Endometrial microvascular endothelial cells (primary cell): ENCODE results near the gene MFNG. TPM values are rescaled to one million over a fixed set of nuclear protein-coding genes. Genes with fewer than 3 reads are reported as not detected.
"Not testable (repeated sequence)": the region's sequence is repeated elsewhere in the genome, so short reads cannot be mapped to it uniquely, and the experiment has no call there.

Experiments
- in situ Hi-C: cut with HindIII; loops from 2 replicates; pipeline ENCODE4 v1.10.0; 2017; ENCODE audit warnings: low sequenced_read_pairs, low pct_unique_long_range_greater_than_20kb; ENCODE audit errors: inconsistent ontology term
- total RNA-seq: library from RNA; depleted of rRNA; stranded (reverse); fragments of >200 nt; gene quantifications from one replicate; pipeline ENCODE4 v1.2.3, GENCODE V29; 2015; ENCODE audit errors: inconsistent ontology term

Gene MFNG
- total RNA-seq, 1 donor from 2014 or later, result 321 TPM

- in situ Hi-C loops, result no loop called here
These were observed 4.8 kb downstream of the MFNG start for GRCh38 chr22:37481347-37481907.

GRCh38 chr22:37480387-37481346 is 5.5 kb downstream of the MFNG start:
- in situ Hi-C loops, result no loop called here

GRCh38 chr22:37479196-37479595 is 7.0 kb downstream of the MFNG start:
- in situ Hi-C loops, result no loop called here

- in situ Hi-C loops, result no loop called here
These were observed 9.5 kb downstream of the MFNG start for GRCh38 chr22:37476389-37477329.

- in situ Hi-C loops, result no loop called here
These were observed 11.6 kb downstream of the MFNG start for GRCh38 chr22:37474447-37475090.

GRCh38 chr22:37473437-37473946 is 12.7 kb downstream of the MFNG start:
- in situ Hi-C loops, result no loop called here

- in situ Hi-C loops, result no loop called here
These were observed 13.7 kb downstream of the MFNG start for GRCh38 chr22:37472418-37473006.

- in situ Hi-C loops, result no loop called here
These were observed 14.3 kb downstream of the MFNG start for GRCh38 chr22:37471727-37472417.

- in situ Hi-C loops, result no loop called here
These were observed 16.1 kb downstream of the MFNG start for GRCh38 chr22:37470087-37470445.

GRCh38 chr22:37469416-37470086 is 16.6 kb downstream of the MFNG start:
- in situ Hi-C loops, result no loop called here

GRCh38 chr22:37468201-37468695 is 17.9 kb downstream of the MFNG start:
- in situ Hi-C loops, result not testable (repeated sequence)

GRCh38 chr22:37467391-37467955 is 18.7 kb downstream of the MFNG start:
- in situ Hi-C loops, result no loop called here

GRCh38 chr22:37464181-37464580 is 22.0 kb downstream of the MFNG start:
- in situ Hi-C loops, result no loop called here

GRCh38 chr22:37462983-37463382 is 23.2 kb downstream of the MFNG start:
- in situ Hi-C loops, result no loop called here

GRCh38 chr22:37462436-37462835 is 23.7 kb downstream of the MFNG start:
- in situ Hi-C loops, result no loop called here

- in situ Hi-C loops, result no loop called here
These were observed 24.2 kb downstream of the MFNG start for GRCh38 chr22:37461961-37462360.

- in situ Hi-C loops, result no loop called here
These were observed 25.5 kb downstream of the MFNG start for GRCh38 chr22:37460684-37461083.
